ENCODE measurements around the gene TPPP3.

TPPP3 gene

DNA sequence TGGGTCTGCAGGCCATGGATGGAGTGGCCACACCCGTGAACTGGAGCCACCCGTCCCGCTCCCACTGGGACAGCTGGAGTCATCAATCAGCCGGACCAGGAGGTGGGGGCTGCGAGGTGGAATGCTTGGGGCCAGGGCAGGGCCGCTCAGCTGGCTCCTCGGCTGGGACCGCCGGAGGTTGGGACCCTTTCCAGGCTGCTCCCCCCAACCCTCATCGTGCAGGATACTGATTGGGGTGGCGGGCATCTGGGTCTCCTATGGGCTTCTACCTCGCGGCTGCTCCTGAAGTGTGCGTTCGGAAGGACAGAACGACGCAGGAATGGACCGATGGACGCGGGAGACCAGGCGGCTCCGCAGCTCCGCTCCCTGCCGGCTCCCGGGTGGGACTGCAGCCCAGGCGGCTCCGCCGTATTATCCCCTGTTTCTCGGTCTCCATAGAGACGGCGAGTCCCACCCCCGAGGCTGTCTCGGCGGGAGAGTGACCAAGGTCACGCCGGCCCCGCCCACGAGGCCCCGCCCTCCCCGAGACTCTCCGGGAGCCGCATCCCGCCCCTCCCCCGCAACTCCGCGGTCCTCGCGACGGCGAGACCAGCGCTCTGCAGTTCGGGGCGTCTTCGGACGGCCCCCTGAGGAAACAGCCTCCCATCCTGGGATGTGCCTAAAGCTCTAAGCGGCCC is at the start of gene TPPP3:
TSS of gene TPPP3 (minus strand) at position 388 of the 677 bp plus-strand sequence. CDS start 2,387 bp downstream, outside the sequence.
- DNase-seq = peak; percentile 62

DNA sequence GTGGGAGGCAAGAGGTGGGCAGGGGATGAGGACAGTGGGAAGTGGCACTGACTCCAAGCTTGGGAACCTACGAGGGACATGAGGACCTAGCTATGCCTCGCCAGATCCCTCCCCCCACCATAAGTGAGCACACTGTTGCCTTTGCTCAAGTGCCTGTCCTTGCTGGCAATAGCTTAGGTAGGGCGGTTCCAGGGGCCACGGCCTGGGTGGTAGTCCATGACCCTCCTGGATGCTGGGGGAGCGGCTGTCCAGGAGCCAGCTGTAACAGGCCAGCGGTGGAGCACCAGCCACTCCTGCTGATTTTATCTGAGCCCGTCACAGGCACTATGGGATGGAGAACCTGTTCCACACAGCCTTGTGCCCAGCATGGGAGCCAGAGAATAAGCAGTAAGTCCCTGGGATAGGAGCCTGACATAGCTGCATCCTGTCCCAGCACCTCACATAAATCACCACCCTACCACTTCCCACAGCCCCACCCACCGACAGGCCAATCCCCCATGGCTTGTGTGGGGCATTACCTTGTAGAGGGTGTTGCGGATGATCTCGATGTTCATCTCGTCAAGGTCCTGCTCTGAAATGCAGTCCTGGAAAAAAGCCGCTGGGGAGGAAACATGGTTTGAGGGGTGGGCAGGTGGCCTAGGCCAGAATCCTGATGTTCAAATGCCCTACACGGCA is 49.4 kb upstream of the TPPP3 start:
- DNase-seq = no peak

DNA sequence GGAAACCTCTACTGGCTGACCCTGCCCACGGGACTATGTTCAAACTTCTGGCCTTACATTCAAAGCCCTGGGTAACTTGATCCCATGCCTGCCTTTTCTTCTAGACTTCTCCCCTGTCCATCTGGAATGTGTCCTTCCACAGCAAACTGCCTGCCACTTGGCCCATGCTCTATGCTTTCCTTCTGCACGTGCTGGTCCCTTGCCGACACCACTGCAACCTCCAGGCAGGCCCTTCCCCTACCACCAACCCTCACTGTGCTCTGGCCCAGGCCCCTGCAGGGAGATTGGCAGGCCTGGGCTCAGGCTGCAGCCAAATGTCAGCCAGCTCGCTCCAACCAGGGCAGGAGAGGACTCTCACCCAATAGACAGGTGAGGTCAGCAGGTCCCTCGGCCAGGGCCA is 48.6 kb upstream of the TPPP3 start:
- DNase-seq = peak; percentile 31

DNA sequence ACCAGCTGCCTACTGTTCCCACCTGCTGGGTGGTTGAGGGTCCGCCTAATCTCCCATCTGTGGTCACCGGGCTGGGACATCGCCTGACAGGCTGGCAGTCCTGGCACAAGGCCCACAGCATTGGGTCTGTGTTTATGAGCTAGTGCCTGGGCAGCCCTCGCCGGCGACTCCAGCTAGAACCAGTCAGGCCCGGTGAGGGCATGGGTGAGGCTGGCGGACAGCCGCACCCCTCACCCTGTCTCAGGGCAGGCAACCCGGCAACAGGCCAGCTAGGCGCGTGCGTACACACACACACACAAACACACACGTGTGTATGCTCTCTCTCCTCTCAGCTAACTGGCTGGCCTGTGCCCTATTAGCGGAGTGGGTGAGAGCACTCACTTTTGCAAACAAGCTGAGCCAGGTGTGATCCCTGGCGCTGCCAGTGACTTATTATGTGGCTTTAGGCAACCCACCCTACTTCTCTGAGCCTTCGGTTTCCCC is 48.0 kb upstream of the TPPP3 start:
- peak; percentile 89 for DNase-seq

DNA sequence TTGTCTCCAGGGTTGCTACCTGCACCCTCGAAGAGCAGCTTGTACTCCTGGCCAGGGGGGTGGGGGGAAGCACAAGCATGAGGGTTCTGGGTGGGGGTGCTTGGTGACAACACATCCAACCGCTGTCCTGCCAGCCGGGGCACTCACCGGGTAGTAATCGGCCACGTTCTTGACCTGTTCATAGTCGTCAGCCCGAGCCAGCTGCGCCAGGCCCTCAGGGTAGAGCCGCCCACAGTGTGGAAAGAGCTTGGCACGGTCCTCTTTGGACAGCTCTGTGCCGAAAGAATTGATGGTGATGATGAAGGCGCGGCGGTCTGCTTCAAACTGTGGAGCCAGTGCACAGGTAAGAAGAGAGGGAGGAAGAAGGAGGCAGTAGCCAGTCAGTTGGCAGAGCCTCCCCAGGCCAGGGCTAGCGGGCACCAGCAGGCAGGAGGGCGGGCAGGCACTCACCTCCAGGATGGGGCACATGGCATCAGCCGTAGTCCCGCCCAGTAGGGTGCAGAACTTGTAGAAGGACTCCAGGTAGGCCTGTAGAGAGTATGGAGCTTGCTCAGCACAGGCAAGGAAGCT is 45.6 kb upstream of the TPPP3 start:
- DNase-seq = no peak

DNA sequence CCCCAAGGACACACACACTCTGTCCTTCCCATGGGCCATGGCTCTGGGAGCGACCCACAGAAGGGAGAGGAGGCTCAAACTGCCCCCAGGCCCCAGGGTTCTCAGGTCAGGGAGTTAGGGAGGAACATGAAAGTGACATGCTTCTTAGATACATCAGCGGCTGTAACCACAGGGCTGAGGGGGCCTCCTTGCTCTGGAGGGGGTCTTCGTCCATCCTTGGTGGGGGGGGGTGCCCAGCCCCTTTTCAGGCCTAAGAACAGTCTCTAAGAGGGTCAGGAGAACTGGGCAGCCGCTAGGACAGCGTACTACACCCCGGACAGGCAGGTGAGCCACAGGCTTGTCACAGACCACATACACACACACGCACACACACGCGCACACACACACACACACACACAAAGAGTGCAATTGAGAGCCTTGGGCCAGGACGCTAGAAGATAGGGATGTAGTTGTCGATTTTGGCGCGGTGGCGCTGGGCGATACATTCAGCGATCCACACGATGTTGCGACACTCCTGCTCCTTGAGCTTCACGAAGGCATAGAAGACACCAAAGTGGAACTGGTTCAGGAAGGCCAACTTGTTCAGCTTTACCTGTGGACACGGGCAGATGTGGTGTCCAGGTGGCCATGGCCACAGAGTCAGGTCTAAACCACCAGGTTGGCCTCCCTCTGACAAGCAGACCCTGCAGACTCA is 44.9 kb upstream of the TPPP3 start:
- DNase-seq = no peak

DNA sequence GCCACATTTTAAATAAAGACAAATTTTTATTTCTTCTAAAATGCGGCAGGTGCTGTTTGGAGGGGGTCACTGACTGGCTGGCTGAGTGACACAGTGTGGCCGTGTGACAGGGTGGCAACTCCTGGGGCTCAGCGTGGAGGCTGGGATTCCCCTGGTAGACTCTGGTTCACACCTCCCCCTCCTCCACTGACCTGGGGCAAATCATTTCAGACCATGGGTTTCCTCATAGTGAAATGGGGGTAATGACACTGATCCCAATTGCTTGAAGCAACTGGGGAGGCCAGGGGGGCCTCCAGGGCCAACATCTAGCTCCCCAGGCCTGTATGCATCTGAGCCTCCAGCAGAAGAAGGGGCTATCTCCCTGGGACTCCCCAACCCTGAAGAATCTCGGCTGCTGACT is 44.2 kb upstream of the TPPP3 start:
- no peak for DNase-seq

DNA sequence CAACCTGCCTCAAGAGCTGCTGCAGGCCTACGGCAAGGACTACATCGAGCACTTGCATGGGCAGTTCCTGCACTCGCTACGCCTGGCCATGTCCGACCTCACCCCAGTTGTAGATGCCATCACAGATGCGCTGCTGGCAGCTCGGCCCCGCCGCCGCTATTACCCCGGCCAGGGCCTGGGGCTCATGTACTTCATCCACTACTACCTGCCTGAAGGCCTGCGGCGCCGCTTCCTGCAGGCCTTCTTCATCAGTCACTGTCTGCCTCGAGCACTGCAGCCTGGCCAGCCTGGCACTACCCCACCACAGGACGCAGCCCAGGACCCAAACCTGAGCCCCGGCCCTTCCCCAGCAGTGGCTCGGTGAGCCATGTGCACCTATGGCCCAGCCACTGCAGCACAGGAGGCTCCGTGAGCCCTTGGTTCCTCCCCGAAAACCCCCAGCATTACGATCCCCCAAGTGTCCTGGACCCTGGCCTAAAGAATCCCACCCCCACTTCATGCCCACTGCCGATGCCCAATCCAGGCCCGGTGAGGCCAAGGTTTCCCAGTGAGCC is 43.4 kb upstream of the TPPP3 start:
- no peak for DNase-seq

DNA sequence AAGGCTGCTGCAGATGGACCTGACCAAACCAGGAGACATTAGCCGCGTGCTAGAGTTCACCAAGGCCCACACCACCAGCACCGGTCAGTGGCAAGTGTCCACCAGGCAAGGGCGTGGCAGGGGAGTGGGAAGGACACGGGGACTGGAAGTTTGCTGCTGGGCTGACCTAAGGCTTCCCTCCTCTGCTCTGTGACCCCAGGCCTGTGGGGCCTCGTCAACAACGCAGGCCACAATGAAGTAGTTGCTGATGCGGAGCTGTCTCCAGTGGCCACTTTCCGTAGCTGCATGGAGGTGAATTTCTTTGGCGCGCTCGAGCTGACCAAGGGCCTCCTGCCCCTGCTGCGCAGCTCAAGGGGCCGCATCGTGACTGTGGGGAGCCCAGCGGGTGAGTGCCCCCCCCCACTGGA is 42.5 kb upstream of the TPPP3 start:
- DNase-seq = no peak

DNA sequence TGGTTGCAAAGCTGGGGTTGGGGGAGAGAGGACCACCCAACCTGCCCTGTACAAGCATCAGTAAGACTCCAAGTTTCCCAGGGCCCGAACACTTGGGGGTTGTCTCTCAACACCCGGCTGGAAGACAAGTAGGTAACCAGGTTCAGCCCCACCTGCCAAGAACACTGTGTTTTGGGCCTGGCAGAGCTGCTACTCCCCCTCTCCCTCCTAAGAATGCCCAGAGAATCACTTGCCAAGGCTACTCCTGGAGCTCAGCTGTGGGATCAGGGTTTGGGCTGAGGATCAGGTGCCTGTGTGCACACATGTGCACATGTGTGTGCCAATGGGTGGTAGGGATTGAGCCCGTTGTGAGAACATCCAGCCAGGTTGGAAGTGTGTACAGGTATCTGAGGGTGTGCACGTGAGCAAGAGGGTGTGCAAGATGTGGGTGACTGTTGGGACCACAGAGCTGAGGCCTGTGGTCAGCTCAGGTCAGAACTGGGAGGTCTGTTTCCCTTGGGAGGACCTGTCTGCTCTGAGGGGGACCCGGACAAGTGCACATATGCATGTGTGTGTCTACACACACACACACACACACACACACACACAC is 39.9 kb upstream of the TPPP3 start:
- DNase-seq = no peak

DNA sequence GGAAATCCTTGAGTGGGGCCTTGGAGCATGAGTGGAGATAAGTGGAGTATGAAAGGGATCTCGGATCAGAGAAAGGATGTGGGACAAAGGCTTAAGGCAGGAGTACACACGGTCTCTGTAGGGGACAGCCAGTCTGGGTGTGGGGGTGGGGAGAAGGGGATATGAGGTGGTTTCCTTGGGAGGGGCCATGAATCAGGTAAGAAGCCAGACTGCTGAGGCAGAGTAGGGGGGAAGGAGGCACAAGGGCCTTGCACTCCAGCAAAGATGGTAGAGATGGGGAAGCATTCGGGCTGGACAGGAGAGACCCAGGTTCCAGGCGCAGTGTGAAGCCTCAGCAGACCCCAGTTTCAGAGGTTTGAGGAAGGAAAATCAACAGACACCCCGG is 39.2 kb upstream of the TPPP3 start:
- DNase-seq = no peak

DNA sequence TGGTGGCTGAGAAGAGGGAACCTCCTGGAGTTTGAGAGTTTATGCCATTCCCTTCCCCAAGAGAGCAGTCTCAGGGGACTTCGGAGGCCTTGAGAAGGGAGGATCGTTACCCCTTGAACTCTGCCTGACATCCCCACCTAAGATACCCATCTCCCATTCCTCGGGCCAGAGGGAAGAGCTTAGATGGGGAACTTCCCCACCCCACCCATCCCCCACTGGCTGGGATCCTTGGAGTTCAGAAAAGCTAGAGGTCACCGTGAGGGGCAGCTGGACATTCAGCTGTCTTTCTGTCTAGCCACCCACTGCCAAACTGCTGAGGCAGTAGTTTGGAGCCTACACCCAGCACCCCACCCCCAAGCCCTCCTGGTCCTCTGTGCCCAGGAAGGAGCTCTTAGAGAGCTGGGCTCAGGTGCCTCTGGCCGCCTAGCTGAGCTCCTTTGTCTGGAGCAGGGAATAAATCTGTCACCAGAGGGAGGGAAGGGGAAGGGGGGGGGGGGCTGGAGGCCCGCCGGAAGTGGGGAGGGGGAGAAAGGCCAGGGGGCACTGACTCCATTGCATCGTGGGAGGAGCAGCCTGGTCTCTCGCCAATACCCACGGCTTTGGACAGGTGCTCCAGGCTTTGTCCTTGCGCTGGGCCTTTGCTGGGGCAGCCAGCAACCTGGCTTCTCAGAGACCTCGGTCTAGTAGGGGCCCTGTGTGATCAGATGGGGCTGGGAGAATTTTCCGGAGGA is 38.6 kb upstream of the TPPP3 start:
- no peak for DNase-seq

DNA sequence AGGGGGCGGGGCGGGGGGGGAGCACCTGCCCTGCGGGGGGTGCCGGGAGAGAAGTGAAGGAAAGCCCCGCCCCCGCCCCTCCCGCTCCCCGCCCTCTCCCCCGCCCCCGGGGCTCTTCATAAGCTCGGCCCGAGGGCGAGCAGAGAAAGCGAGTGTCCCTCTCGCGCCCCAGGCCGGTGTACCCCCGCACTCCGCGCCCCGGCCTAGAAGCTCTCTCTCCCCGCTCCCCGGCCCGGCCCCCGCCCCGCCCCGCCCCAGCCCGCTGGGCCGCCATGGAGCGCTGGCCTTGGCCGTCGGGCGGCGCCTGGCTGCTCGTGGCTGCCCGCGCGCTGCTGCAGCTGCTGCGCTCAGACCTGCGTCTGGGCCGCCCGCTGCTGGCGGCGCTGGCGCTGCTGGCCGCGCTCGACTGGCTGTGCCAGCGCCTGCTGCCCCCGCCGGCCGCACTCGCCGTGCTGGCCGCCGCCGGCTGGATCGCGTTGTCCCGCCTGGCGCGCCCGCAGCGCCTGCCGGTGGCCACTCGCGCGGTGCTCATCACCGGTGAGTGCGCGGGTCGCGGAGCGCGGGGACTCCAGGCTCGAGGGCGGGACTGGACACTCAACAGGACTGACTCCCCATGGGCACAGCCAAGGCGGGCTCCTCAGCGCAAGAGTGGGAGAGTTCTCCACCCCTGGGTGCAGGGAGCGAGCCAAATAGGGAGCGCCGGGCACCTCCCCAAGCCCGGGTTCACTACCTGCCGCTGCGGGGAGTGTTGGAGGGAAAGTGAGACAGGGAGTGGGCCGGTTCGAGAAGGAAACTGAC is 37.9 kb upstream of the TPPP3 start, which contains the start of gene HSD11B2:
TSS of gene HSD11B2 (plus strand) at position 145 of the 798 bp plus-strand sequence. CDS start at position 273, 128 bp downstream.
- DNase-seq = no peak

DNA sequence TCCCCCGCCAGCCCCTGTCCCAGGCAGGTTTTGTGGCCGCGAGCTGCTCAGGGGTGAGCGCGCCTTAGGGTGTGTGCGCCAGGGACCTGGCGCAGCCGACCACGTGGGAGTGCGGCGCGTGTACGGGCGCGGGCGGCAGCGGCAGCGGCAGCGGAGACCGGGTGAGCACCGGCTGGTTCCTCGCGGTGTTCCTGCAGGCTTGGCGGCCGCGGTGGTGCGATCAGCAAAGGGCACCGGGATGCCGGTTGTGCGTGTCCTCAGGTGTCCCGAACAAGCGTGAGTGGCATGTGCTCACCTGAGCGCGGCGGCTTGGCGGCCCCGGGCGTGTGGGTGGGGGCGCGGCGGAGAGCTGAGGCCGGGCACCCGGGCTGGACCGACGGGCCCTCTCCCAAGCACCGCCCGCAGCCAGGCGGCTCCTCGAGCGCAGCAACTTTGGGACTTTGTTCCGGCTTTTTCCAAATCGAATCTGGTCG is 37.2 kb upstream of the TPPP3 start:
- no peak for DNase-seq

DNA sequence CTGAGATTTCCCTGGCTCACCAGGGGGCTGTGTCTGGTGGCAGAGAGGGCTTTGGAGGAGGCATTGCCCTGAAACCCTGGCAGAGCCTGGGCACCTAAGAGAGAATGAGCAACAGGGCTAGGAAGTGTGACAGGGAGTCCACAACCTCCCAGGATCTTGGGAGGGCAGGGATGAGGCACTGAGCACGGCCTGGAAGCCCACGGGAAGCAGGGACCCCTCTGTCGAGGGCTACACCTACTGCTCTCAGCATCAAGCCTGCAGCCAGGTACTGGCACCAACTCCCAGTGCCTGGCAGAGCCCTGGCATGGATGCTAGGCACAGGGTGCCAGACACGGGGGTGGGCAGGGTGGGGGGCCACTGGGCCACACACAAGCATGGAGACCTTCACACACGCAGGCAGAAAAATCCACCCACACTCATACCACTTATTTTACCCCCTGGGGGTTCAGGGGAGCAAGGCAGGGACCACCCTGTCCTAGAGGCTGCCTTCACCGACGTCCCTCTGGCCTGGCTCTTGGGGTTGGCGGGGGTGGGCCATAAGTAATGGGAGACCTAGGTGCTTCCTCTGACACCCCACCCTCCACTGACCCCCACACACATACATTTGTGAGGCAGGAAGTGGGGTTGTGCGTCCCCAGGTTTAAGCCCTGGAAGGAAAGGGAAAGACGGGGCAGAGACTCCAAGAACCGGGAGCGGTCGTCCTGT is 36.7 kb upstream of the TPPP3 start:
- no peak for DNase-seq

DNA sequence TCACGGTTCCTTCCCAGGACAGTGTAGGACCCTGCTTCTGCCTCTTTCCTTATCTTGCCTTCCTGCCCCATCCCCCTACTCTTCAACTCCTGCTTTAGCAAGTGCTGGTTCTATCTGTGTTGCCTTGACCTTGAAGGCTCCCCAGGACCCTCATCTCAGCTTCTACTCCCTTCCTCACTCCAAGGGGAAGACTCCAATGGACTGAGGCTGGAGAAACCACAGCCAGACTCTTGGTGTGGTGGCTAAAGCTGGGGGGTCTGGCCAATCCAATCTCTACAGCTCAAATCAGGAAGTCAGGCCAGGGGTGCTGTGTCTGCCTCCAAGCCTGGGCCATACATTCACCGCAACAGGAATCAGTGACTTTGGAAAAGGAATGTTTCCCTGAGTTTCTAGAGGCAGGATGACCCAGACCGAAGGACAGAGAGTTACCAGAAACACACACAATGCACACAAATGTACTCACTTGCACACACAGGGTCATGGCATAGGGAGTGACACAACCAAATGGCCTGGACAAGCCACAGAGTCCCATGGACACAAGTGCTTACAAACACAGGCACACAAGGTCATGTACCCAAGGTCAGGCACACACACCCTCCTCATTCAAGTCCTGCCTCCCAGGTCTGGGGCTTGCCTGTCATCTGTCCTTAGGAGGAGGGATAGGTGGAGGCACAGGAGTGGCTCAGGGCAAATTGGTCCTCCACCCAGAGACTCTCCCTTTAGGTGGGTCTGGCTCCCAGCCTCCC is 35.9 kb upstream of the TPPP3 start:
- DNase-seq = no peak

DNA sequence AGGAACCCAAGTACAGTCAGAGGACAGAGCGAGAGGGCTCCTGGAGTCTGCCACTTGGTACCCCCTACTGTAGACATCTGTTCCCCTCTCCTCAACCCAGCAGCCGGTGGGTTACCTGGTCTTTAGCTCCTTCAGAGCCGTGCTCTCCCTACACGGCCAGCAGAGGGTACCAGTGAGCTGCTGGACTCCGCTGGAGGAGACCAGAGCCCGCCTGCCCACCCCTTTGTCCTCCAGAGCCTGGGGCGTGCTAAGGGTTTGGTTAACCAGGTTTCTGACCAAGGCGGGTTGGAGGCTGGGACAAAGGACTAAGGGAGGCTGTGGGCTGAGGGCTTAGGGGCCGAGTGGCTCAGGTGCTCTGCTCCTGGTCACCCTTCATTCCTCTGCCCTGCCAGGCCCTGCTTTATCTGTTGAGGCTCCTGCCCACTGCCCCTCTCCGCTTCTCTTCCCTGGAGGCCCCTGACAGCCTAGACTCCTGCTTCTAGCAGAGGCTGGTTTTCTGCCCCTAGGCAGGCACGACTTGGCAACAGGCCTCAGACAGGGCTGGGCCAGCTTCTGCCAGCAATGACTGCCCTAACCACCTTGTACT is 34.9 kb upstream of the TPPP3 start:
- peak; percentile 62 for DNase-seq

DNA sequence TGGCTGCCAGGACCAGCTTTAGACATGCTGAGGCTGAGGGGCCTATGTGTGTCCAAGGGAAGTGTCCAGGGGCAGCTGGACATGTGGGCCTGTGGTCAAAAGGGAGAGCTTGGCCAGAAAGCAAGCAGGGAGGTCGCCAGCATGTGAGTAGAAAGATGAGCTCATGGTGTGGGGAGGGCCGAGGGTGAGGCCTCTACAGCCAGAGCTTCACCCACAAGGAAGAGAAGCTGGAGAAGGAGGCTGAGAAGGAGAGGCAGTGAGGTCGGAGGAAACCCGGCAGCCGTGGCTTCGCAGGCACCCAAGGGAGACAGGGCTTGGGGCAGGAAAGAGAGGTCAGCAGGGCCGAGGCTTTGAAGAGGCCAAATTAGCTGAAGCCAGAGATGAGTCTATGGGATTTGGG is 33.7 kb upstream of the TPPP3 start:
- DNase-seq = no peak

DNA sequence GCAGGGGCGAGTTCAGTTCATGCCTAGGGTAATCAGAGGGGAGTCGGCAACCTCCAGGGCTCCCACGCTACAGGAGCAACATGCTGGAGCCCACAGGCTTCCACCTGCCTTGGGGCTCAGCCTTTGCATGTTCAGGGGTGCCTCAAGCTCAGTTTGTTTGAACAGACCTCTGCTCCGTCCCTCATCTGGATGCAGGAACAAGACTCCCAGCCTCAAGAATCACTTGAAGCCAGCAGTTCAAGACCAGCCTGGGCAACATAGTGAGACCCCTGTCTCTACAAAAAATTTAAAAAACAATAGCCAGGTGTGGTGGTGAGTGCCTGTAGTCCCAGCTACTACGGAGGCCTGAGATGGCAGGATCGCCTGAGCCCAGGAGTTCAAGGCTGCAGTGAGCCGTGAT is 32.7 kb upstream of the TPPP3 start:
- no peak for DNase-seq

Data from NCI-H524 treated with DMSO at 0.1 percent for 48 hours (cell line).